IMR-90 (cell line): ENCODE results near the gene BAD.

Experiments used
- BHLHE40 ChIP-seq: fragments of 150-350 bp; IDR thresholded peaks from 2 replicates; pipeline ENCODE4 v1.6.1; 2016; ENCODE audit warnings: mild to moderate bottlenecking, low read depth, low read length
- CTCF ChIP-seq: conservative IDR thresholded peaks from 2 replicates; pipeline ENCODE4 v1.5.1; 2012; ENCODE audit warnings: mild to moderate bottlenecking, low read depth, low read length, improper control_type of control experiment
- FOS ChIP-seq: fragments of 150-350 bp; IDR thresholded peaks from 2 replicates; pipeline ENCODE4 v1.6.1; 2016; ENCODE audit warnings: low read depth, low read length
- MXI1 ChIP-seq: IDR thresholded peaks from 2 replicates; pipeline ENCODE4 v1.6.1; 2012; ENCODE audit warnings: low read depth, mild to moderate bottlenecking, low read length, moderate library complexity, borderline replicate concordance
- NFE2L2 ChIP-seq: fragments of 150-350 bp; IDR thresholded peaks from 2 replicates; pipeline ENCODE4 v1.6.1; 2016; ENCODE audit warnings: low read depth, mild to moderate bottlenecking, low read length
- POLR2A ChIP-seq: IDR thresholded peaks from 2 replicates; pipeline ENCODE4 v1.6.1; 2012; ENCODE audit warnings: mild to moderate bottlenecking, low read depth, low read length
- RAD21 ChIP-seq: IDR thresholded peaks from 2 replicates; pipeline ENCODE4 v1.6.1; 2012; ENCODE audit warnings: low read length, improper control_type of control experiment
- RCOR1 ChIP-seq: IDR thresholded peaks from 2 replicates; pipeline ENCODE4 v1.6.1; 2012; ENCODE audit warnings: mild to moderate bottlenecking, low read length, improper control_type of control experiment; ENCODE audit not compliant: insufficient replicate concordance
- SMC3 ChIP-seq: fragments of 150-350 bp; IDR thresholded peaks from 2 replicates; pipeline ENCODE4 v1.6.1; 2016; ENCODE audit warnings: low read depth, mild to moderate bottlenecking, antibody characterized with exemption, low read length, moderate library complexity
- USF2 ChIP-seq: fragments of 150-350 bp; IDR thresholded peaks from 2 replicates; pipeline ENCODE4 v1.6.1; 2017; ENCODE audit warnings: mild to moderate bottlenecking, antibody characterized with exemption, low read length, low read depth

GRCh38 chr11:64285885-64286800 lies 1.7 kb upstream of the BAD start:
- no peak for TF ChIP-seq POLR2A
- TF ChIP-seq FOS, result no peak
- TF ChIP-seq CTCF, result no peak; the same call in 1 of the 2 replicates
- TF ChIP-seq NFE2L2, result no peak
- TF ChIP-seq USF2, result no peak
- TF ChIP-seq SMC3, result no peak
- no peak for TF ChIP-seq RCOR1
- TF ChIP-seq BHLHE40, result no peak
- TF ChIP-seq RAD21, result no peak
- no peak for TF ChIP-seq MXI1
